ENCODE data around the gene SREK1IP1. TPM values are rescaled to one million over a fixed set of nuclear protein-coding genes. Genes with fewer than 3 reads are reported as not detected.
A peak's percentile ranks its signal among the peaks of the same experiment; 100 is the strongest.

Gene SREK1IP1
- total RNA-seq (10 to 100 TPM in 6 of 9 donors, 1 to 10 TPM in 3; 4.1 to 20.7 (median 11.1) TPM), polyA plus RNA-seq (10 to 100 TPM in 1 of 2 donors, 1 to 10 TPM in 1; 7.7 to 13.0 TPM)
- long read RNA-seq, donor 1, full-length matches to known transcripts = 3 of 5 reads
- long read RNA-seq, donor 1, partial matches to known transcripts = 0 of 5 reads
- long read RNA-seq, donor 1, other reads (novel, unspliced or antisense) = 2 of 5 reads
- long read RNA-seq, donor 2, full-length matches to known transcripts = 1 of 7 reads
- long read RNA-seq, donor 2, partial matches to known transcripts = 3 of 7 reads
- long read RNA-seq, donor 2, other reads (novel, unspliced or antisense) = 3 of 7 reads
- long read RNA-seq, donor 3, full-length matches to known transcripts = 3 of 6 reads
- long read RNA-seq, donor 3, partial matches to known transcripts = 2 of 6 reads
- long read RNA-seq, donor 3, other reads (novel, unspliced or antisense) = 1 of 6 reads

DNA sequence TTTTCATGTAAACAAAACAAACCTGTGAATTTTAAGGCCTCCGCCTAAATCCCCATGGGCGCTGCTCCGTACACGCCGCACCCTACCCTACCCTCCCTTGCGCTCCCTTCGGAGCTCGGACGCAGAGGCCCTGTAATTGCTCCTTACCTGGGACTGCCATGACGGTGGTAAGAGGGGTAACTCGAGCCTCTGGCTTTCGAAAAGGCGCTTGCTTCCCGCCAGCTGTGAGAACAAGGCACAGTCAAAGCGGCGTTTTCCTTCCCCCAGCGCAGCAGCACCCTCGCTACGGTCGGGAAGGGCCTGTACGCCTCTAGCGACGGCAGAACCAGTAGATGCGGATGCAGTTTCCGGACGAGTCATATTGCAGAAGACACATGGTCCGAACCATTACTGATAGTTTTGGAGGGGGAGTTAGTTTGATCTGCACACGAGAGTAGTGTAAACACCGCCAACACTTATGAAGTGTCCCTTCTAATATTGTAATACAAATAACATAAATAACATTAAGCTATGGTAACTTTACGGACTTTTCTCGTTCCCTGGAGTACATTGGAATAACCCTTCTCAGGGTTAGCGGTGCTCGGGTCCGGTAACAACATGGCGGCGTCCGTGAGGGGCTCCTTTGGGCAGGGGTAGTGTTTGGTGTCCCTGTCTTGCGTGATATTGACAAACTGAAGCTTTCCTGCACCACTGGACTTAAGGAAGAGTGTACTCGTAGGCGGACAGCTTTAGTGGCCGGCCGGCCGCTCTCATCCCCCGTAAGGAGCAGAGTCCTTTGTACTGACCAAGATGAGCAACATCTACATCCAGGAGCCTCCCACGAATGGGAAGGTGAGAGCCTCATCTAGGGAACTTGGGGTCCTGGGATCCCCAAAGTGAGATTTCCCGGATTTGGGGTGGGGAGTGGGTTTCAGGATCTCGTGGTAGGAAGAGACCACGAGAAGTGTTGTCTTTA is at the start of gene SREK1IP1, which contains the start of gene CWC27:
SREK1IP1 (minus strand) TSS at position 334 of the 955 bp plus-strand sequence; CDS start at position 160, 174 bp downstream.
CWC27 (plus strand) TSS at position 573 of the 955 bp plus-strand sequence; CDS start at position 790, 217 bp downstream.
- peaks cover 0 to 15% (median 2%) of the 10 kb centered on the region in 9 donors for H3K36me3 ChIP-seq
- peak within 1 kb of the TSS; percentile 79 to 96 (median 89) for H3K27ac ChIP-seq
- H3K27me3 ChIP-seq = no peaks in the 10 kb centered on the region
- TF ChIP-seq, protein P1, sequence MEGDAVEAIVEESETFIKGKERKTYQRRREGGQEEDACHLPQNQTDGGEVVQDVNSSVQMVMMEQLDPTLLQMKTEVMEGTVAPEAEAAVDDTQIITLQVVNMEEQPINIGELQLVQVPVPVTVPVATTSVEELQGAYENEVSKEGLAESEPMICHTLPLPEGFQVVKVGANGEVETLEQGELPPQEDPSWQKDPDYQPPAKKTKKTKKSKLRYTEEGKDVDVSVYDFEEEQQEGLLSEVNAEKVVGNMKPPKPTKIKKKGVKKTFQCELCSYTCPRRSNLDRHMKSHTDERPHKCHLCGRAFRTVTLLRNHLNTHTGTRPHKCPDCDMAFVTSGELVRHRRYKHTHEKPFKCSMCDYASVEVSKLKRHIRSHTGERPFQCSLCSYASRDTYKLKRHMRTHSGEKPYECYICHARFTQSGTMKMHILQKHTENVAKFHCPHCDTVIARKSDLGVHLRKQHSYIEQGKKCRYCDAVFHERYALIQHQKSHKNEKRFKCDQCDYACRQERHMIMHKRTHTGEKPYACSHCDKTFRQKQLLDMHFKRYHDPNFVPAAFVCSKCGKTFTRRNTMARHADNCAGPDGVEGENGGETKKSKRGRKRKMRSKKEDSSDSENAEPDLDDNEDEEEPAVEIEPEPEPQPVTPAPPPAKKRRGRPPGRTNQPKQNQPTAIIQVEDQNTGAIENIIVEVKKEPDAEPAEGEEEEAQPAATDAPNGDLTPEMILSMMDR (IDR thresholded peaks at IDR 0.05) = peak in 4 of 12 donors; percentile 7 to 31 (median 22)
- peak in 1 of 2 donors; percentile 34 for TF ChIP-seq POLR2A (IDR thresholded peaks at IDR 0.05)
- DNase-seq (peak; percentile 80 to 90 (median 86)), ATAC-seq (peak; percentile 98 to 99 (median 99))
- no peaks in the 10 kb centered on the region for H3K9me3 ChIP-seq
- H3K4me3 ChIP-seq = peak within 1 kb of the TSS; percentile 72 to 95 (median 86)
- intact Hi-C loops (cut with DNase I) = loop anchor here in 1 of 10 donors (5.0 kb wide), 1 partner anchor 621 kb away; no protein-coding TSS in a partner anchor
- WGBS, 4 donors = 0 to 1% (median 0%) methylated on average over 41 to 48 of the region's 48 CpGs
- H3K4me1 ChIP-seq = peaks cover 9 to 51% (median 40%) of the 10 kb centered on the region in 12 donors

DNA sequence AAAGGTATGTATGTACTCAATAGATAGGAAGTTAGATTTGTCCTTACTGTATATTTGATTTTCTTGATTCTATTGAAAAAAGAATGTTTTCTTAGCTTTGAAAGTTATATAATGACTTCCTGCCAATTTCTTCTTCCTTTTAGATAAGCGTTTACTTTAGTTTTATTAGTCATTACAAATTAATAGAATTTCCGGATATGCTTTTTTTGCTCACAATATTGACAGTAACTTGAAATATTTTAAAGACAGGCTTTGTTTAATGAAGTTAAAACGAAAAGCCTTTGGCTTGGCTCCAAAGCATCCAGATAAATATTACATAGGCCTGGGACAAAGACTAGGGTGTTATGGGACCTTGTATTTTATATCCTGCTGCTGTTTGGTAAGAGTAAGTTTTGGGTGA is 49.8 kb upstream of the SREK1IP1 start:
- Histone ChIP-seq H3K4me3 (no peak overlapping the region), H3K36me3 (peaks cover 0 to 6% (median 0%) of the 10 kb centered on the region in 9 donors), H3K4me1 (peaks cover 0 to 32% (median 9%) of the 10 kb centered on the region in 12 donors), H3K27me3 (no peaks in the 10 kb centered on the region), H3K9me3 (no peaks in the 10 kb centered on the region), H3K27ac (peak overlapping the region in 2 of 12 donors; percentile 7 to 9)
- WGBS, 4 donors = 33 to 53% (median 41%) methylated on average over 3 of the region's 3 CpGs
- ATAC-seq (no peak), DNase-seq (no peak)
- intact Hi-C loops (cut with DNase I) = loop anchor here in 7 of 10 donors (5.0 to 10.0 kb wide), 8 partner anchors 137 to 747 kb away; partner anchors contain the start of genes CENPK (in 2 of the 7) and PPWD1 (in 2 of the 7)
- no peak for TF ChIP-seq POLR2A (IDR thresholded peaks at IDR 0.05)
- TF ChIP-seq, protein P1 (IDR thresholded peaks at IDR 0.05) = no peak

DNA sequence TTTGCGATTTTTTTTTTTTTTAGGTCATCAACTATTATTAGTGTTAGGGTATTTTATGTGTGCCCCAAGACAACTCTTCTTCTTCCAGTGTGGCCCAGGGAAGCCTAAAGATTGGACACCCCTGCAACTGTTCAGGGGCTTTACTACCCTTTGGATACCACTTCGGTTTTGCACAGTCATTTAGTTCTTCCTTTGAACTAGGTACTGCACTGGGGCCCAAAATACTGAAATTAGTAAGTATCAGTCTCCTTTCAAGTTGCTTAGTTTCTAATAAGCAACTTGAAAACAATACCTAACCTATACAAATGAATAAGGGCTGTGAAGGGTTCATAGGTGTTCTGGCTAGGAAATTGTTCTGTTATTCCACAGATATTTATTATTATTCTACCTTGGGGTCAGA is 45.6 kb upstream of the SREK1IP1 start:
- Histone ChIP-seq H3K27me3 (no peaks in the 10 kb centered on the region), H3K27ac (no peak overlapping the region), H3K4me3 (no peak overlapping the region), H3K9me3 (peaks cover 0 to 4% (median 0%) of the 10 kb centered on the region in 12 donors), H3K36me3 (peaks cover 0 to 10% (median 0%) of the 10 kb centered on the region in 9 donors), H3K4me1 (peaks cover 0 to 26% (median 8%) of the 10 kb centered on the region in 12 donors)
- DNase-seq (no peak), ATAC-seq (no peak)
- TF ChIP-seq, protein P1 (IDR thresholded peaks at IDR 0.05) = no peak
- TF ChIP-seq POLR2A (IDR thresholded peaks at IDR 0.05) = no peak
- intact Hi-C loops (cut with DNase I) = loop anchor here in 8 of 10 donors (5.0 to 10.0 kb wide), 11 partner anchors 141 to 751 kb away; partner anchors contain the start of genes CENPK (in 2 of the 8), PPWD1 (in 2 of the 8) and ADAMTS6 (in 1 of the 8)
- WGBS, 4 donors = 75 to 90% (median 84%) methylated on average over 2 of the region's 2 CpGs
